GM18508 (cell line): ENCODE data around the gene DUS2.
A peak's percentile ranks its signal among the peaks of the same experiment; 100 is the strongest.

Experiments
- ATAC-seq: cut with Tn5 transposase; IDR thresholded peaks from one replicate; pipeline ENCODE4 v1.9.1; 2021; ENCODE audit warnings: moderate number of reproducible peaks; ENCODE audit not compliant: insufficient read depth, unreplicated experiment

DUS2 gene

GRCh38 chr16:68074850-68075555 lies 51.9 kb downstream of the DUS2 start:
- ATAC-seq = peak; percentile 55

GRCh38 chr16:68075980-68076379 lies 52.9 kb downstream of the DUS2 start:
- ATAC-seq = no peak

- no peak for ATAC-seq
Measured at GRCh38 chr16:68076560-68076959, 53.5 kb downstream of the DUS2 start.

GRCh38 chr16:68077866-68078700 lies 55.0 kb downstream of the DUS2 start:
- ATAC-seq = no peak

- no peak for ATAC-seq
Measured at GRCh38 chr16:68078701-68079375, 55.8 kb downstream of the DUS2 start.

- ATAC-seq = no peak
Measured at GRCh38 chr16:68079376-68079625, 56.2 kb downstream of the DUS2 start.

GRCh38 chr16:68079626-68080344 lies 56.7 kb downstream of the DUS2 start:
- ATAC-seq = no peak

- no peak for ATAC-seq
Measured at GRCh38 chr16:68081861-68082628, 59.0 kb downstream of the DUS2 start.

GRCh38 chr16:68082629-68083238 lies 59.6 kb downstream of the DUS2 start:
- ATAC-seq = no peak

GRCh38 chr16:68083239-68083781 lies 60.2 kb downstream of the DUS2 start:
- no peak for ATAC-seq

- no peak for ATAC-seq
Measured at GRCh38 chr16:68083861-68084503, 60.9 kb downstream of the DUS2 start.

- ATAC-seq = peak; percentile 28
Measured at GRCh38 chr16:68084504-68085258, 61.6 kb downstream of the DUS2 start.

- ATAC-seq = peak; percentile 10
Measured at GRCh38 chr16:68085259-68086071, 62.4 kb downstream of the DUS2 start, which contains the start of gene NFATC3. Gene NFATC3, plus strand, starts transcription at chr16:68085370. Its CDS starts 312 bp downstream, at chr16:68085682.

- no peak for ATAC-seq
Measured at GRCh38 chr16:68086336-68086841, 63.3 kb downstream of the DUS2 start.

GRCh38 chr16:68086860-68087268 lies 63.8 kb downstream of the DUS2 start:
- ATAC-seq = no peak

- no peak for ATAC-seq
Measured at GRCh38 chr16:68087688-68088087, 64.6 kb downstream of the DUS2 start.
